HG03558 (cell line): ENCODE measurements around the gene IMMP2L.

Experiments
- ATAC-seq: cut with Tn5 transposase; IDR thresholded peaks from one replicate; pipeline ENCODE4 v1.9.1; 2021; ENCODE audit warnings: moderate number of reproducible peaks; ENCODE audit not compliant: unreplicated experiment; ENCODE audit errors: extremely low read depth

IMMP2L gene

GRCh38 chr7:111026806-111027205 lies 535.5 kb downstream of the IMMP2L start:
- no peak for ATAC-seq

- ATAC-seq, result no peak
Measured at GRCh38 chr7:111026343-111026742, 535.9 kb downstream of the IMMP2L start.

GRCh38 chr7:111025006-111025405 lies 537.3 kb downstream of the IMMP2L start:
- no peak for ATAC-seq

- ATAC-seq, result no peak
Measured at GRCh38 chr7:111018960-111019736, 543.1 kb downstream of the IMMP2L start.

GRCh38 chr7:111018447-111018846 lies 543.8 kb downstream of the IMMP2L start:
- ATAC-seq, result no peak

- ATAC-seq, result no peak
Measured at GRCh38 chr7:111014079-111014478, 548.2 kb downstream of the IMMP2L start.

- peak; percentile 95 for ATAC-seq
Measured at GRCh38 chr7:111012799-111013675, 549.3 kb downstream of the IMMP2L start.

GRCh38 chr7:111012149-111012548 lies 550.1 kb downstream of the IMMP2L start:
- no peak for ATAC-seq

GRCh38 chr7:111011520-111011919 lies 550.8 kb downstream of the IMMP2L start:
- no peak for ATAC-seq

- no peak for ATAC-seq
Measured at GRCh38 chr7:111010798-111011197, 551.5 kb downstream of the IMMP2L start.

- ATAC-seq, result no peak
Measured at GRCh38 chr7:111009526-111010040, 552.7 kb downstream of the IMMP2L start.

GRCh38 chr7:111006691-111007090 lies 555.6 kb downstream of the IMMP2L start:
- no peak for ATAC-seq

- ATAC-seq, result no peak
Measured at GRCh38 chr7:111006040-111006439, 556.3 kb downstream of the IMMP2L start.

GRCh38 chr7:111005445-111005844 lies 556.8 kb downstream of the IMMP2L start:
- no peak for ATAC-seq

GRCh38 chr7:111004310-111004901 lies 557.9 kb downstream of the IMMP2L start:
- ATAC-seq, result no peak

- ATAC-seq, result no peak
Measured at GRCh38 chr7:111003883-111004282, 558.4 kb downstream of the IMMP2L start.

- no peak for ATAC-seq
Measured at GRCh38 chr7:110994028-110994967, 568.0 kb downstream of the IMMP2L start.

GRCh38 chr7:110988890-110989501 lies 573.3 kb downstream of the IMMP2L start:
- ATAC-seq, result no peak

- ATAC-seq, result no peak
Measured at GRCh38 chr7:110988348-110988747, 573.9 kb downstream of the IMMP2L start.
